ENCODE measurements around the gene CHKB.

DNA sequence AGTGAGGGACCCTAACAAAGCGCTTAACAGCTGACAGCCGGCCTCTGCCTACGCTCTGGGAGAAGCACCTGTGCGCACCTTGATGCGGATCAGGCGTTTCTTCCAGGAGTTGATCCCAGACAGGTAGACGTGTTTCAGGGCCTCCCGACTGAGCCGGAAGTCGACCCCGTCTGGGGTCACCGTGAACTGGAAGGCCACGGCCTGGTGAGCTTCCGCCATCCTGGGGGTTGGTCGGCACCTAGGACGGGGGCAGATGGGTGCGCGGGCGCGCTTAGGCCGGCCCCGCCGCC lies 5.0 kb downstream of the CHKB start:
- TF ChIP-seq POLR2A (IDR thresholded peaks at IDR 0.05; ENCODE audit: borderline replicate concordance, extremely low read depth, insufficient read depth, insufficient read length) (no peak), EZH2 (IDR thresholded peaks at IDR 0.05) (no peak), YY1 (IDR thresholded peaks at IDR 0.05; ENCODE audit: extremely low read depth, insufficient replicate concordance, low read depth, low read length) (no peak)
- TF ChIP-seq, protein P1, sequence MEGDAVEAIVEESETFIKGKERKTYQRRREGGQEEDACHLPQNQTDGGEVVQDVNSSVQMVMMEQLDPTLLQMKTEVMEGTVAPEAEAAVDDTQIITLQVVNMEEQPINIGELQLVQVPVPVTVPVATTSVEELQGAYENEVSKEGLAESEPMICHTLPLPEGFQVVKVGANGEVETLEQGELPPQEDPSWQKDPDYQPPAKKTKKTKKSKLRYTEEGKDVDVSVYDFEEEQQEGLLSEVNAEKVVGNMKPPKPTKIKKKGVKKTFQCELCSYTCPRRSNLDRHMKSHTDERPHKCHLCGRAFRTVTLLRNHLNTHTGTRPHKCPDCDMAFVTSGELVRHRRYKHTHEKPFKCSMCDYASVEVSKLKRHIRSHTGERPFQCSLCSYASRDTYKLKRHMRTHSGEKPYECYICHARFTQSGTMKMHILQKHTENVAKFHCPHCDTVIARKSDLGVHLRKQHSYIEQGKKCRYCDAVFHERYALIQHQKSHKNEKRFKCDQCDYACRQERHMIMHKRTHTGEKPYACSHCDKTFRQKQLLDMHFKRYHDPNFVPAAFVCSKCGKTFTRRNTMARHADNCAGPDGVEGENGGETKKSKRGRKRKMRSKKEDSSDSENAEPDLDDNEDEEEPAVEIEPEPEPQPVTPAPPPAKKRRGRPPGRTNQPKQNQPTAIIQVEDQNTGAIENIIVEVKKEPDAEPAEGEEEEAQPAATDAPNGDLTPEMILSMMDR (IDR thresholded peaks at IDR 0.05 in 2 of 3, conservative IDR thresholded peaks at IDR 0.05 in 1 of 3; ENCODE audit: borderline replicate concordance in 1 of 3, insufficient read depth in 1 of 3, low read depth in 2 of 3, low read length in 2 of 3): no peak
